Thymus (tissue), 11 donors: ENCODE results near the gene SNAP29. TPM values are rescaled to one million over a fixed set of nuclear protein-coding genes. Genes with fewer than 3 reads are reported as not detected.
A peak's percentile ranks its signal among the peaks of the same experiment; 100 is the strongest.
"Not testable (repeated sequence)": the region's sequence is repeated elsewhere in the genome, so short reads cannot be mapped to it uniquely, and the experiment has no call there.

ENCODE experiments used
- DNase-seq, 9 donors: peaks; one replicate each; pipeline ENCODE4 v3.0.0-alpha.2; 2013; ENCODE audit warnings: low spot score in 9 of 9, low read depth in 6 of 9, missing footprints in 1 of 9
- H3K27ac ChIP-seq, 2 donors: one replicate each; pipeline ENCODE4 v1.5.1; 2013; ENCODE audit warnings: control low read depth in 1 of 2, low read depth in 1 of 2, low read length in 1 of 2, mild to moderate bottlenecking in 1 of 2, moderate library complexity in 1 of 2
- H3K27me3 ChIP-seq, 2 donors: one replicate each; pipeline ENCODE4 v1.5.1; 2013; ENCODE audit warnings: low read length in 1 of 2; ENCODE audit not compliant: control insufficient read depth in 2 of 2, insufficient read depth in 1 of 2
- H3K36me3 ChIP-seq, 2 donors: one replicate each; pipeline ENCODE4 v1.5.1; 2013; ENCODE audit warnings: low read length in 1 of 2, mild to moderate bottlenecking in 1 of 2, moderate library complexity in 1 of 2; ENCODE audit not compliant: control insufficient read depth in 2 of 2, insufficient read depth in 2 of 2
- H3K4me1 ChIP-seq, 2 donors: one replicate each; pipeline ENCODE4 v1.5.1; 2013; ENCODE audit warnings: low read length in 2 of 2; ENCODE audit not compliant: control insufficient read depth in 2 of 2, insufficient read depth in 2 of 2
- H3K4me3 ChIP-seq, 2 donors: one replicate each; pipeline ENCODE4 v1.5.1; 2013; ENCODE audit warnings: low read length in 2 of 2, control low read depth in 1 of 2, mild to moderate bottlenecking in 1 of 2
- H3K9me3 ChIP-seq, 2 donors: one replicate each; pipeline ENCODE4 v1.5.1; 2013; ENCODE audit warnings: low read length in 1 of 2, mild to moderate bottlenecking in 1 of 2; ENCODE audit not compliant: control insufficient read depth in 2 of 2, insufficient read depth in 1 of 2
- WGBS: extraction: QIAGEN DNeasy Blood & Tissue Kit; methylation state at CpG from one replicate; pipeline ENCODE4 v1.1.7; 2013; 5-methylcytosine and 5-hydroxymethylcytosine counted together
- polyA plus RNA-seq: library from polyadenylated mRNA; stranded (reverse); fragments of 200-250 nt; gene quantifications from one replicate; pipeline ENCODE4 v1.2.3, GENCODE V29; 2013
- total RNA-seq: library from RNA; stranded (reverse); fragments of 120-200 nt; gene quantifications from one replicate; pipeline ENCODE4 v1.2.4, GENCODE V29; 2013
- donor health status: healthy.

Gene SNAP29
- total and polyA plus RNA-seq, 2 donors, result 13.4 to 19.2 TPM

DNA sequence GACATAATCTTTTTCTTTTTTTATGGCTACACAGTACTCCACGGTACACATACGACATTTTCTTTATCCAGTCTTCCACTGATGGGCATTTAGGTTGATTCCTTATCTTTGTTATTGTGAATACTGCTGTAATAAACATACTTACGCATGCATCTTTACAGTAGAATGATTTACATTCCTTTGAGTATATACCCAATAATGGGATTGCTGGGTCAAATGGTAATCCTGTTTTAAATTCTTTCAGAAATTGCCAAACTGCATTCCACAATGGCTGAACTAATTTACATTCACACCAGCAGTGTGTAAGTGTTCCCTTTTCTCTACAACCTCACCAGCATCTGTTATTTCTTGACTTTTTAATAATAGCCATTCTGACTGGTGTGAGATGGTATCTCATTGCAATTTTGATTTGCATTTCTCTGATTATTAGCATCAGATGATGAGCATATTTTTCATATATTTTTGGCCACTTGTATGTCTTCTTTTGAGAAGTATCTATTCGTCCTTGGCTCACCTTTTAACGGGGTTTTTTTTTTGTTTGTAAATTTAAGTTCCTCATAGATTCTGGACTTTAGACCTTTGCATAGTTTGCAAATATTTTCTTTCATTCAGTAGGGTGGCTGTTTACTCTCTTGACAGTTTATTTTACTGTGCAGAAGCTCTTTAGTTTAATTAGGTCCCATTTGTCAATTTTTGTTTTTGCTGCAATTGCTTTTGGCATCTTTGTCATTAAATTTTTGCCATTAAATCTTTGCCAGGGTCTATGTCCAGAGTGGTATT is 32.2 kb upstream of the SNAP29 start:
- not testable (repeated sequence) for H3K27me3 ChIP-seq, H3K27ac ChIP-seq, H3K9me3 ChIP-seq, H3K4me1 ChIP-seq, H3K4me3 ChIP-seq, DNase-seq
- 98% methylated on average over 5 of the region's 5 CpGs for WGBS
- peaks cover 50 to 51% of the 10 kb centered on the region in 2 donors for H3K36me3 ChIP-seq

DNA sequence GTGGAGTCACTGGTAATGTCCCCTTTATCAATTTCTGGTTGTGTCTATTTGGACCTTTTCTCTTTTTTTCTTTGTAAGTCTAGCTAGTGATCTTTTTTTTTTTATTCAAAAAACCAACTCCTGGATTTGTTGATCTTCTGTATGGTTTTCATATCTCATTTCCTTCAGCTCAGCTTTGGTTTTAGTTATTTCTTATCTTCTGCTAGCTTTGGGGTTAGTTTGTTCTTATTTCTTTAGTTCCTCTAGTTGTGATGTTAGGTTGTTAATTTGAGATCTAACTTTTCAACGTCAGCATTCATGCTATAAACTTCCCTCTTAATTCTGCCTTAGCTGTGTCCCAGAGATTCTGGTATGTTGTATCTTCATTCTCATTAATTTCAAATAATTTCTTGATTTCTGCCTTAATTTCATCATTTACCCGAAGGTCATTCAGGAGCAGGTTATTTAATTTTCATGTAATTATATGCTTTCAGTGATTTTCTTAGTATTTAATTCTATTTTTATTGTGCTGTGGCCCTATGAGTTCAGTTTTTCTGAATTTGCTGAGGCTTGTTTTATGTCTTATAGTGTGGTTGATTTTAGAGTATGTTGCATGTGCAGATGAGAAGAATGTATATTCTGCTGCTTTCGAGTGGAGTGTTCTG is 29.2 kb upstream of the SNAP29 start:
- peaks cover 57 to 58% of the 10 kb centered on the region in 2 donors for H3K36me3 ChIP-seq
- no peak for DNase-seq
- WGBS, result 85% methylated on average over 3 of the region's 3 CpGs
- H3K4me1 ChIP-seq, result no peaks in the 10 kb centered on the region
- H3K27me3 ChIP-seq, result no peaks in the 10 kb centered on the region
- no peak overlapping the region for H3K4me3 ChIP-seq
- H3K9me3 ChIP-seq, result no peaks in the 10 kb centered on the region
- H3K27ac ChIP-seq, result no peak overlapping the region

DNA sequence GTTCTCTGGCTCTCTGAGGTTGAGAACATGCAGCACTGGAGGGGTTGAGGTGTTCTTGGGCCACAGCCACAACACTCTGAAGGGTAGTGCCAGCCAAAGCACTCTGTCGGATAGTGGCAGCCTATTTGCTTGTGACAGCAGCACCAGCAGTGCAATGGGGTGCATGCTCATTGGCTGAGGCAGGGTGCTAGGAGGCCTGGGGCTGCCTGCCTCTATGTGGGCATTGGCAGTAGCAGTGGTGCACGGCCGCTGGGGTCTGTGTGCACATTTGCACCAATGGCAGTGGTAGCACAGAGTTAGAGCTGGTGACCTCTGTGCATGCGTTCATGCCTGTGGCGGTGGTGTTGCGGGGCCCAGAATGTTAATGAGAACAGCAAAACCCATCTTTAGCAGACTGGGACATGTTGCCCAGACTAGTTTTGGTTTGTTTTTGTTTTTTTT is 25.6 kb upstream of the SNAP29 start:
- DNase-seq, result no peak
- WGBS, result 97% methylated on average over 6 of the region's 6 CpGs
- peaks cover 5 to 15% of the 10 kb centered on the region in 2 donors for H3K4me1 ChIP-seq
- no peaks in the 10 kb centered on the region for H3K9me3 ChIP-seq
- peaks cover 44 to 57% of the 10 kb centered on the region in 2 donors for H3K36me3 ChIP-seq
- H3K27me3 ChIP-seq, result no peaks in the 10 kb centered on the region
- no peak overlapping the region for H3K27ac ChIP-seq
- no peak overlapping the region for H3K4me3 ChIP-seq

DNA sequence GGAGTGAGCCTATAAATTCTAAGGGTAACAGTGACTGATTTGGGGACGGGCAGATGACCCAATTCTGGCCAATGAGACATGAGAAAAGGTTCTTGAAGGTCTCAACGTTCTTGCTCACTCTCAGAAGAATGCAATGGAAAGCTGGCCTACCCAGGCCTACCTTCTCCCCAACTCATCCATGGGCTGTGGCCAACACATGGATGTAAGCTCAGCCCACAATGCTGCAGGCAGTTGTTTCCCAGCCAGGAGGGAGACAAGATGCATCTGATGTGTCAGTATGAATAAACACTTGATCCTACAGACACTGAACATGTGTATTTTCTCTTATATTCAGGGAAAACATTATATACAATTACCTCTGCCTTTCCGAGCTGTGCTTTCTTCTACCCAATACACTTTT is 24.6 kb upstream of the SNAP29 start:
- 98% methylated on average over 3 of the region's 3 CpGs for WGBS
- peaks cover 43 to 53% of the 10 kb centered on the region in 2 donors for H3K36me3 ChIP-seq
- no peak for DNase-seq

DNA sequence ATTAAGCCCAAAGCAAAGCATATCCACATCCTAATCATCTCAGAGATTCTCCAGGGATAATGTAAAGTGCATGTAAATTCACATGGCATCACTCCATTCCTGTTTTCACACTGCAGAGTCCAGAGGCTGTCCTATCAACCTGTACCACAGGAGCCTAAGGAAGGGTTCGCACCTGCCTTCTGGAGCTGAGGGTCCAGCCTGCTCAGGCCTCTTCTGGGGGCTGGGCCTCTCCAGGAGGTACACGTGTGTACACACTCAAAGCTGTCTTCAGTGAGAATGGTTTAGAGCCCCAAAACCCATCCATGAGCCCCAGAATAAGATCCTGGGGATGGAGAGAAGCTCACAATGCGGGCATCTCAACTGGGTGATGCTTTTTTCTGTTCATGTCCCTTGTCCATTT is 24.1 kb upstream of the SNAP29 start:
- 97% methylated on average over 3 of the region's 3 CpGs for WGBS
- Histone ChIP-seq H3K4me1 (peaks cover 5 to 15% of the 10 kb centered on the region in 2 donors), H3K9me3 (no peaks in the 10 kb centered on the region), H3K27ac (no peak overlapping the region), H3K27me3 (no peaks in the 10 kb centered on the region), H3K36me3 (peaks cover 43 to 49% of the 10 kb centered on the region in 2 donors), H3K4me3 (no peak overlapping the region)
- DNase-seq, result no peak

More for the DNA sequence above, 24.6 kb upstream of the SNAP29 start:
- Histone ChIP-seq H3K27me3 (no peaks in the 10 kb centered on the region), H3K9me3 (no peaks in the 10 kb centered on the region), H3K27ac (no peak overlapping the region), H3K4me1 (peaks cover 5 to 15% of the 10 kb centered on the region in 2 donors), H3K4me3 (no peak overlapping the region)

DNA sequence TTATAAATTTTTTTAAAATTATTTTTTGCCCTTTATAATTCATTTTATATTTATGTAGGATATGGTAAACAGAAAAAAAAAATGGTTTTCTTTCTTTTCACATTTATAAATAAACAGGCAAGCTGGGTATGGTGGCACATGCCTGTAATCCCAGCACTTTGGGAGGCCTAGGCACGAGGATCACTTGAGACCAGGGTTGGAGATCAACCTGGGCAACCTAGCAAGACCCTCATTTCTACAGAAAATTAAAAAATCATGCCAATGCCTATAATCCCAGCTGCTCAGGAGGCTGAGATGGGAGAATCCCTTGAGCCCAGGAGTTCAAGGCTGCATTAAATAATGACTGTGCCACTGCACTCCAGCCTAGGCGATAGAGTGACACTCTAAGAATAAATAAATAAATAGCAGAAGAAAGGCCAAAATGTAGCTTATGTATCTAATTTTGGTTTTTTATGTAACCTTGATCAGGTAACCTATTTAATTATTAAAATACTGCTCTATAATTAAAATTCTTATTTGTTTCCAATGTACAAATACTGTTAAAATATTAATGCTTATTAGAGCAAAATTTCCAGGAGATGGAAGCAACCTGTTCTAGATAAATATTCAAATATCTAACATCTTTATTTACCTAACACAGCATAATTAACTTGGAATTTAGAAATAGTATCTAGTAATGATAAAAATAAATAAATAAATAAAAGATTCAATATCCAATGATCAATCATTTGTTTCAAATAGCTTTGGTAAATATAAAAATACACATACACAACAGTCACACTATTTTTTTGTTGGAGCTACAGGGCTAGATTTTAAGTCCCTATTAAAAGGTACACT is 21.6 kb upstream of the SNAP29 start:
- peaks cover 14 to 32% of the 10 kb centered on the region in 2 donors for H3K4me1 ChIP-seq
- H3K9me3 ChIP-seq, result no peaks in the 10 kb centered on the region
- H3K4me3 ChIP-seq, result no peak overlapping the region
- 98% methylated on average over 2 of the region's 2 CpGs for WGBS
- peaks cover 22 to 27% of the 10 kb centered on the region in 2 donors for H3K36me3 ChIP-seq
- H3K27me3 ChIP-seq, result no peaks in the 10 kb centered on the region
- DNase-seq, result no peak
- H3K27ac ChIP-seq, result no peak overlapping the region

DNA sequence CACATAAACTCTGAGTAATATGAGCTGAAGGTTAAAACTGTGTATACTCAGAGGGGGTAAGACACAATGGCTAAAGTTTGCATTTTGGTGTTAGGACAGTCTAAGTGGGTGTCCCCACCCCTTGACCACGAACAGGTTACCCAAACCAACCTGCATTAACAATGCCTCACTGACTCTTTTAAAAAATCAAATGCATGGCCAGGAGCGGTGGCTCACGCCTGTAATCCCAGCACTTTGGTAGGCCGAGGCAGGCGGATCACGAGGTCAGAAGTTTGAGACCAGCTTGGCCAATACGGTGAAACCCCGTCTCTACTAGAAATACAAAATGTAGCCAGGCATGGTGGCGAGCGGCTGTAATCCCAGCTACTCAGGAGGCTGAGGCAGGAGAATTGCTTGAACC is 19.5 kb upstream of the SNAP29 start:
- not testable (repeated sequence) for H3K27ac ChIP-seq, H3K36me3 ChIP-seq, H3K9me3 ChIP-seq, H3K27me3 ChIP-seq, DNase-seq, H3K4me3 ChIP-seq
- peaks cover 14 to 32% of the 10 kb centered on the region in 2 donors for H3K4me1 ChIP-seq
- 97% methylated on average over 10 of the region's 10 CpGs for WGBS

DNA sequence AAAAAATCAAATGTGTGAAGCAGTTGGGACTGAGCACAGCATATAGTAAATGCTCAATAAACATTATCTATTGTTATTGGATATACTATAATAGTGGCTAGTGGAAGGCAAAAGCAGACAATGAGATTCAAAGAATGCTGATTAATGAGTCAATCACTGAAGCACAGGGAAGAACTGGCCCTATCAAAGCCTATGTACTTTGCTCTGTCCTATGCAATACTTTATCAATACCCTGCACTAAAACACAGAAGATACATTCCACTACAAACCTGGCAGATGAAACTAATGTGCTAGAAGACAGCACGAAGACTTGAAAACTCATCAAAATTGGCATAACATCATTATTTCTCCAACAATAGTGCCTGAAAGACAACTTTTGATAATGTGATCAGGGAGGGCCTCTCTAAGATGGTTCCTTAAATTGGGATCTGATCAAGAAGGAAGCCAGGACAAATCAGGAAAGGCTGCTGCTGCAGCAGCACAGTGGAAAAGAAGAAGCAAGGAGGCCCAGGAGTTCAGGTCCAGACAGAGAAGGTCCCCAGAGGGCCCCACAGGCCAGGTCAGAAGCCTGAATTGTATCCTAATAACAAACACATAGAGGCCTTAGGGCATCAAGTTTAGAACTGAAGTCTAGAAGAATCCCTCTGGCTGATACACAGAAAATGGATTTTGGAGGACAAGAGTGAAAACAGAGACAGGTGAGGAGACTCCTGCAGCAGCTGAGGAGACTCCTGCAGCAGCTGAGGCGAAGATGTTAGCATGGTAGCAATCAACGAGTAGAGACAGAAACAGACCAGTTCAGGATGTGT is 18.8 kb upstream of the SNAP29 start:
- no peaks in the 10 kb centered on the region for H3K9me3 ChIP-seq
- H3K36me3 ChIP-seq, result peaks cover 0 to 1% of the 10 kb centered on the region in 2 donors
- WGBS, result 84% methylated on average over 3 of the region's 3 CpGs
- DNase-seq, result no peak
- peak overlapping the region in 1 of 2 donors; percentile 28 for H3K27ac ChIP-seq
- no peak overlapping the region for H3K4me3 ChIP-seq
- no peaks in the 10 kb centered on the region for H3K27me3 ChIP-seq
- H3K4me1 ChIP-seq, result peaks cover 14 to 32% of the 10 kb centered on the region in 2 donors
